ENCODE data around the gene LCE6A. TPM values are rescaled to one million over a fixed set of nuclear protein-coding genes. Genes with fewer than 3 reads are reported as not detected.

LCE6A gene
- total and polyA plus RNA-seq, 12 donors: not detected

- intact Hi-C loops (cut with DNase I): no loop called here
Observed at GRCh38 chr1:152884085-152884484, 41.4 kb downstream of the LCE6A start.

DNA sequence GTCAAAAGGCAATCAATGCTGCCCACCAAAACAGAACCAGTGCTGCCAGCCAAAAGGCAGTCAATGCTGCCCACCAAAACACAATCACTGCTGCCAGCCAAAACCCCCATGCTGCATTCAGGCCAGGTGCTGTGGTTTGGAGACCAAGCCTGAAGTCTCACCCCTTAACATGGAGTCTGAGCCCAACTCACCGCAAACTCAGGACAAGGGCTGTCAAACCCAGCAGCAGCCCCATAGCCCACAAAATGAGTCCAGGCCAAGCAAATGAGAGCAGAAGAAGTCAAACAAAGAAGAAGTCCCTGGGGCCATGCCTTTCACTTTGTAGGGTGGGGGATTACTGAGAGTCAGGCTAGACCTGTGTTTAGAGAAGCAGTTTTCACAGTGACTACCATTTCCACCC, 41.9 kb downstream of the LCE6A start:
- H3K27me3 ChIP-seq: no peaks in the 10 kb centered on the region
- TF ChIP-seq CTCF (IDR thresholded peaks at IDR 0.05): no peak
- no peak overlapping the region for H3K4me3 ChIP-seq
- 84 to 94% methylated on average over 1 of the region's 1 CpG for WGBS, 2 donors
- ATAC-seq: no peak
- H3K36me3 ChIP-seq: no peaks in the 10 kb centered on the region
- H3K9me3 ChIP-seq: no peaks in the 10 kb centered on the region
- intact Hi-C loops (cut with DNase I): no loop called here
- H3K27ac ChIP-seq: no peak overlapping the region
- no peak for DNase-seq
- no peaks in the 10 kb centered on the region for H3K4me1 ChIP-seq

More at GRCh38 chr1:152884085-152884484, 41.4 kb downstream of the LCE6A start:
- Histone ChIP-seq H3K4me1 (no peaks in the 10 kb centered on the region), H3K27ac (no peak overlapping the region), H3K9me3 (no peaks in the 10 kb centered on the region), H3K4me3 (no peak overlapping the region), H3K36me3 (no peaks in the 10 kb centered on the region), H3K27me3 (no peaks in the 10 kb centered on the region)
- ATAC-seq: no peak
- no peak for TF ChIP-seq CTCF (IDR thresholded peaks at IDR 0.05)
- no peak for DNase-seq

DNA sequence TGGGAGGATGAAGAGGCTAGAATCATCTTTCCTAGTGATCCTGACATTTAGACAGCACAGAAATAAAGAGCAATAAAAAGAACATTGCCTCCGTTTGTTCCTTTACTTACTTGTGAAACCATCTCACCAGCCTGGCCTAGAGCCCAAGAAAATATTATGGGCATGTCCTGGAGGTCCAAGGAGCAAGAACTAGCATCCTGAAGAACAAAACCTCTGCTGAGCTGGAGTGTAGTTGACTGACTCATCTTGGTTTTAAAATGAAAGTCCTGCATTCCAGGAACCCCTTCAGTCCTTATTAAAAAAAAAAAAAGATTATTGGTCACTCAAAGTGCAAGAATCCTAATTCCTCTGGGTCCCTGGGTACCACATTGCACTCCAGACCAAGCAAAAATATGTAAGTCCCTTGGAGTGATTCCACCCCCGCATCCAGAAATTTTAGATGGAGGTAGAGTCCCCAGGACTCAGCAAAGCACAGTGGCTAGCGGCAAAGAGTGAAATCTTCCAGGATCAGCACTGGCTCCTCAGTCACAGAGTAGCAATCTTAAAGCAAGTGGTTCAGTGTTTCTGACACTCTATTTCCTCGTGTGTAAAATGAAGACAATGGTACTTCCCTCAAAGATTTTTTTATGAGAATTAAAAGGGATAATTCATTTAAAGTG, 42.4 kb downstream of the LCE6A start:
- Histone ChIP-seq H3K36me3 (no peaks in the 10 kb centered on the region), H3K9me3 (no peaks in the 10 kb centered on the region), H3K27me3 (no peaks in the 10 kb centered on the region), H3K4me3 (no peak overlapping the region), H3K4me1 (no peaks in the 10 kb centered on the region), H3K27ac (no peak overlapping the region)
- TF ChIP-seq CTCF (IDR thresholded peaks at IDR 0.05): no peak
- DNase-seq (no peak), ATAC-seq (no peak)
- intact Hi-C loops (cut with DNase I): no loop called here
- WGBS, 2 donors: 59 to 69% methylated on average over 4 of the region's 4 CpGs

DNA sequence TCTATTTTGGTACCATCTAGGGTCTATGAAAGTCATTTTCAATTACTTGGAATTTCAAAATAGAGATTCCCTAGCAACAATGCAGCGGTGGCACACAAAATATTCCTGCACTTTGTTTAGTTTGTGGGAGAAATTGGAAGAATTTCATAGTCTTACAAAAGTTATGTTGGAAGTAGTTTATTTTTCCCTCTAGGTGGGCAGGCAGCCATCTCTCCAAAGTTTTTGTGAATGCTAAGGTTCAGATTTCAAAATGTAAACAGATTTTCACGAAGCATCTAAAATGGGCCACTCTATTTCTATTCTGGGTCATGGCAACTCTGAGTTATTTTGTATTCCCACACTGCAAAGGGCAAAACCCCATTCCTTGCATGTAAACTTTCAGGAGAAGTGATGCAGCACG, 43.4 kb downstream of the LCE6A start:
- intact Hi-C loops (cut with DNase I): no loop called here
- Histone ChIP-seq H3K9me3 (no peaks in the 10 kb centered on the region), H3K27ac (no peak overlapping the region), H3K4me1 (no peaks in the 10 kb centered on the region), H3K27me3 (no peaks in the 10 kb centered on the region), H3K36me3 (no peaks in the 10 kb centered on the region), H3K4me3 (no peak overlapping the region)
- no peak for TF ChIP-seq CTCF (IDR thresholded peaks at IDR 0.05)
- 44 to 48% methylated on average over 3 of the region's 3 CpGs for WGBS, 2 donors
- no peak for DNase-seq
- ATAC-seq: no peak
